Ovary (tissue), 9 donors: ENCODE results near the gene ZNF70. TPM values are rescaled to one million over a fixed set of nuclear protein-coding genes. Genes with fewer than 3 reads are reported as not detected.

ENCODE experiments used
- DNase-seq, 5 donors: peaks; one replicate each; pipeline ENCODE4 v3.0.0-alpha.2; 2019 to 2020
- H3K27ac ChIP-seq, 2 donors: fragments of 200-600 bp; one replicate each; pipeline versions ENCODE4 v1.5.1 to v1.8.0; 2019 to 2022
- H3K27me3 ChIP-seq: fragments of 200-600 bp; one replicate; pipeline ENCODE4 v1.8.0; 2022
- H3K36me3 ChIP-seq: fragments of 200-600 bp; sonication (generic); one replicate; pipeline ENCODE4 v1.5.1; 2019
- H3K4me1 ChIP-seq: one replicate; pipeline ENCODE4 v1.8.1; 2013; ENCODE audit warnings: mild to moderate bottlenecking, moderate library complexity; ENCODE audit not compliant: insufficient read depth
- H3K4me3 ChIP-seq: fragments of 200-600 bp; sonication (generic); one replicate; pipeline ENCODE4 v1.5.1; 2017
- H3K9me3 ChIP-seq, 2 donors: fragments of 200-600 bp in 1 of 2; sonication (generic) in 1 of 2; one replicate each; pipeline versions ENCODE4 v1.5.1 to v1.8.1; 2013 to 2019; ENCODE audit warnings: mild to moderate bottlenecking in 1 of 2, moderate library complexity in 1 of 2
- CTCF ChIP-seq, 3 donors: fragments of 450-650 bp in 2 of 3; fragments of 200-600 bp in 1 of 3; IDR thresholded peaks; one replicate each; pipeline versions ENCODE4 v1.5.1 to v1.8.0; 2016 to 2022; ENCODE audit warnings: antibody characterized with exemption in 3 of 3, mild to moderate bottlenecking in 1 of 3
- EP300 ChIP-seq: sonication (generic); formaldehyde crosslinking; IDR thresholded peaks from one replicate; pipeline ENCODE4 v1.6.1; 2017; ENCODE audit warnings: antibody characterized with exemption
- POLR2A ChIP-seq: fragments of 450-650 bp; IDR thresholded peaks from one replicate; pipeline ENCODE4 v1.6.1; 2017; ENCODE audit warnings: antibody characterized with exemption, mild to moderate bottlenecking, moderate library complexity
- WGBS, 3 donors: extraction: QIAGEN DNeasy Blood & Tissue Kit in 1 of 3; methylation state at CpG; one replicate each; pipeline versions ENCODE4 v1.1.5 to v1.1.7; 2013 to 2017; 5-methylcytosine and 5-hydroxymethylcytosine counted together
- intact Hi-C, 4 donors: fragments of 100-400 bp; cut with DNase I; formaldehyde crosslinking; loops; one replicate each; pipeline versions ENCODE4 v1.11.0 to v1.15.1; 2022 to 2023
- polyA plus RNA-seq, 2 donors: library from polyadenylated mRNA; stranded (reverse); fragments of 200-250 nt in 1 of 2; fragments of 350-450 nt in 1 of 2; fragmentation: Illumina TruSeq in 1 of 2; extraction: RNeasy Lipid Tissue Mini Kit (QIAGEN cat#74804) in 1 of 2; gene quantifications; one replicate each; pipeline ENCODE4 v1.2.3, GENCODE V29; 2013 to 2014
- total RNA-seq, 7 donors: library from RNA; depleted of rRNA in 2 of 7; stranded (reverse); fragments of >200 nt in 2 of 7; fragmentation: NEBNext Ultra II Directional in 3 of 7; extraction: Animal tissue kit (Norgen Biotek cat#: 25700) in 3 of 7; gene quantifications; one replicate each; pipeline versions ENCODE4 v1.1.0 to v1.2.4, GENCODE V29; 2016 to 2023
- donor health status: DM: no; HTN: no; CAD: no; lungs with moderate emphysema.
- donor health status: DM: no; HTN: no; CAD: no.
- donor health status: Bipolar disorder and iron deficiency.
- donor health status: DM: yes; HTN: yes; CAD: no.
- donor health status: DM: no; HTN: no; CAD: no.
- donor health status: DM: yes; HTN: yes; CAD: no.

ZNF70 gene
- total and polyA plus RNA-seq, 9 donors: 3.8 to 21.6 (median 16.1) TPM

GRCh38 chr22:23709107-23709506, 41.8 kb downstream of the ZNF70 start:
- 46 to 65% (median 57%) methylated on average over 2 of the region's 2 CpGs for WGBS, 3 donors
- H3K4me3 ChIP-seq: no peak overlapping the region
- H3K9me3 ChIP-seq: no peaks in the 10 kb centered on the region
- TF ChIP-seq EP300: no peak
- TF ChIP-seq CTCF (IDR thresholded peaks at IDR 0.05): no peak
- TF ChIP-seq POLR2A: no peak
- intact Hi-C loops: no loop called here
- no peak overlapping the region for H3K27ac ChIP-seq
- H3K27me3 ChIP-seq: no peaks in the 10 kb centered on the region
- H3K36me3 ChIP-seq: no peaks in the 10 kb centered on the region
- no peaks in the 10 kb centered on the region for H3K4me1 ChIP-seq
- no peak for DNase-seq

- DNase-seq: no peak
- H3K27ac ChIP-seq: no peak overlapping the region
- WGBS, 3 donors: 78 to 93% (median 83%) methylated on average over 1 of the region's 1 CpG
- H3K27me3 ChIP-seq: no peaks in the 10 kb centered on the region
- no peaks in the 10 kb centered on the region for H3K9me3 ChIP-seq
- H3K4me3 ChIP-seq: no peak overlapping the region
- TF ChIP-seq POLR2A (no peak), EP300 (no peak), CTCF (IDR thresholded peaks at IDR 0.05) (no peak)
- H3K36me3 ChIP-seq: no peaks in the 10 kb centered on the region
- H3K4me1 ChIP-seq: no peaks in the 10 kb centered on the region
- intact Hi-C loops: no loop called here
Observed at GRCh38 chr22:23708270-23708669, 42.6 kb downstream of the ZNF70 start.

- WGBS, 3 donors: 87 to 91% (median 87%) methylated on average over 3 of the region's 3 CpGs
- no peak for TF ChIP-seq POLR2A
- no peak for TF ChIP-seq CTCF (IDR thresholded peaks at IDR 0.05)
- no peak for TF ChIP-seq EP300
- Histone ChIP-seq H3K4me3 (no peak overlapping the region), H3K27me3 (no peaks in the 10 kb centered on the region), H3K36me3 (no peaks in the 10 kb centered on the region), H3K4me1 (no peaks in the 10 kb centered on the region), H3K9me3 (no peaks in the 10 kb centered on the region), H3K27ac (no peak overlapping the region)
- DNase-seq: no peak
- intact Hi-C loops: no loop called here
Observed at GRCh38 chr22:23705358-23705757, 45.6 kb downstream of the ZNF70 start.

- Histone ChIP-seq H3K36me3 (no peaks in the 10 kb centered on the region), H3K4me1 (no peaks in the 10 kb centered on the region), H3K27me3 (no peaks in the 10 kb centered on the region), H3K9me3 (no peaks in the 10 kb centered on the region), H3K4me3 (no peak overlapping the region), H3K27ac (no peak overlapping the region)
- DNase-seq: no peak
- intact Hi-C loops: no loop called here
- WGBS, 3 donors: 91 to 94% (median 93%) methylated on average over 3 of the region's 3 CpGs
- TF ChIP-seq CTCF (IDR thresholded peaks at IDR 0.05) (no peak), EP300 (no peak), POLR2A (no peak)
Observed at GRCh38 chr22:23704829-23705228, 46.1 kb downstream of the ZNF70 start.

GRCh38 chr22:23704062-23704461, 46.9 kb downstream of the ZNF70 start:
- no peak for TF ChIP-seq CTCF (IDR thresholded peaks at IDR 0.05)
- TF ChIP-seq EP300: no peak
- no peak for TF ChIP-seq POLR2A
- Histone ChIP-seq H3K9me3 (no peaks in the 10 kb centered on the region), H3K27me3 (no peaks in the 10 kb centered on the region), H3K27ac (no peak overlapping the region), H3K4me3 (no peak overlapping the region), H3K36me3 (no peaks in the 10 kb centered on the region), H3K4me1 (no peaks in the 10 kb centered on the region)
- intact Hi-C loops: no loop called here
- WGBS, 3 donors: 90 to 92% (median 91%) methylated on average over 5 of the region's 5 CpGs
- DNase-seq: no peak
